H1 (cell line): Measurements from ENCODE around the gene HTRA1. TPM values are rescaled to one million over a fixed set of nuclear protein-coding genes. Genes with fewer than 3 reads are reported as not detected.

Source experiments
- CTCF ChIA-PET: fragments of 300-600 bp; sonication (Branson Sonifier 250); formaldehyde crosslinking; loops from one replicate; lab custom pipeline; 2021; ENCODE audit not compliant: partially characterized antibody; lab: Charles Lee
- POLR2A ChIA-PET: fragments of 300-600 bp; sonication (Branson Sonifier 250); formaldehyde crosslinking; loops from one replicate; lab custom pipeline; 2021; ENCODE audit warnings: inconsistent platforms; ENCODE audit not compliant: partially characterized antibody; lab: Charles Lee
- DNase-seq, 2 experiments: peaks; one replicate each; pipeline versions ENCODE4 v3.0.0 to v3.0.0-alpha.2; 2010 to 2022; ENCODE audit warnings: low spot score in 2 of 2, low read depth in 1 of 2, mixed read lengths in 1 of 2
- FAIRE-seq: peaks from 2 replicates; lab custom pipeline; 2011; peaks lifted over from hg19 to GRCh38; lab: Jason Lieb, UNC
- H2AFZ ChIP-seq: 2 replicates; pipeline ENCODE4 v1.8.1; 2012; ENCODE audit warnings: low read length, inconsistent platforms
- H2AK5ac ChIP-seq: 2 replicates; pipeline ENCODE4 v1.6.1; 2013; ENCODE audit warnings: low read depth, low read length
- H2BK120ac ChIP-seq: replicated peaks from 2 replicates; pipeline ENCODE3; 2013; ENCODE audit warnings: low read depth, low read length, inconsistent platforms
- H2BK12ac ChIP-seq: 2 replicates; pipeline ENCODE4 v1.6.1; 2013; ENCODE audit warnings: low read depth, low read length
- H2BK15ac ChIP-seq: 2 replicates; pipeline ENCODE4 v1.6.1; 2013; ENCODE audit warnings: low read length
- H2BK20ac ChIP-seq: 2 replicates; pipeline ENCODE4 v1.6.1; 2013; ENCODE audit warnings: low read length
- H2BK5ac ChIP-seq: 2 replicates; pipeline ENCODE4 v1.6.1; 2013; ENCODE audit warnings: low read depth, low read length
- H3K14ac ChIP-seq: 2 replicates; pipeline ENCODE4 v1.6.1; 2013; ENCODE audit warnings: inconsistent platforms; ENCODE audit not compliant: insufficient read length
- H3K18ac ChIP-seq: 2 replicates; pipeline ENCODE4 v1.6.1; 2013; ENCODE audit warnings: low read length; ENCODE audit errors: extremely low read depth
- H3K23ac ChIP-seq: 2 replicates; pipeline ENCODE4 v1.6.1; 2013; ENCODE audit warnings: inconsistent platforms; ENCODE audit not compliant: insufficient read length
- H3K23me2 ChIP-seq: 2 replicates; pipeline ENCODE4 v1.6.1; 2013; ENCODE audit warnings: low read depth, low read length
- H3K27ac ChIP-seq: 2 replicates; pipeline ENCODE4 v1.6.1; 2011; ENCODE audit warnings: low read depth, low read length, inconsistent platforms
- H3K27me3 ChIP-seq, 4 experiments: replicated peaks in 1 of 4; 1 replicate in 1 of 4; 2 replicates in 3 of 4; pipeline versions ENCODE4 v1.6.1 to v1.8.1; 2011 to 2013; ENCODE audit warnings: low read length in 3 of 4, mild to moderate bottlenecking in 3 of 4, inconsistent platforms in 2 of 4, mixed read lengths in 2 of 4, moderate library complexity in 1 of 4; ENCODE audit not compliant: control insufficient read depth in 3 of 4, insufficient read depth in 3 of 4; ENCODE audit errors: extremely low read depth in 1 of 4
- H3K36me3 ChIP-seq, 4 experiments: 2 replicates each; pipeline versions ENCODE4 v1.6.1 to v1.8.1; 2011 to 2013; ENCODE audit warnings: mild to moderate bottlenecking in 4 of 4, low read length in 3 of 4, moderate library complexity in 2 of 4, control low read depth in 1 of 4, inconsistent platforms in 1 of 4; ENCODE audit not compliant: insufficient read depth in 4 of 4, control insufficient read depth in 2 of 4
- H3K4ac ChIP-seq: replicated peaks from 2 replicates; pipeline ENCODE3; 2013; ENCODE audit warnings: low read length, low read depth, mixed read lengths, inconsistent platforms; ENCODE audit not compliant: insufficient read length
- H3K4me1 ChIP-seq, 4 experiments: replicated peaks in 1 of 4; 1 replicate in 1 of 4; 2 replicates in 3 of 4; pipeline versions ENCODE4 v1.6.1 to v1.8.1; 2011 to 2013; ENCODE audit warnings: low read length in 3 of 4, inconsistent platforms in 2 of 4, mixed read lengths in 1 of 4; ENCODE audit not compliant: insufficient read depth in 4 of 4, control insufficient read depth in 3 of 4
- H3K4me2 ChIP-seq, 2 experiments: 2 replicates each; pipeline versions ENCODE4 v1.6.1 to v1.8.1; 2011 to 2013; ENCODE audit warnings: low read depth in 2 of 2, low read length in 2 of 2, control low read depth in 1 of 2, inconsistent platforms in 1 of 2, mild to moderate bottlenecking in 1 of 2; ENCODE audit not compliant: insufficient read depth in 1 of 2
- H3K4me3 ChIP-seq, 4 experiments: fragments of 200-600, 300-600 bp in 1 of 4; sonication (generic), shearing (Covaris generic), sonication (Bioruptor Twin) in 1 of 4; 2 replicates each; pipeline versions ENCODE4 v1.5.1 to v1.8.1; 2011 to 2016; ENCODE audit warnings: low read length in 4 of 4, low read depth in 3 of 4, control low read depth in 2 of 4, inconsistent platforms in 2 of 4, mild to moderate bottlenecking in 2 of 4, mixed read lengths in 1 of 4, moderate library complexity in 1 of 4; ENCODE audit not compliant: insufficient read depth in 2 of 4; ENCODE audit errors: extremely low read depth in 1 of 4
- H3K56ac ChIP-seq: replicated peaks from 2 replicates; pipeline ENCODE3; 2013; ENCODE audit warnings: low read depth, mild to moderate bottlenecking, mixed read lengths, low read length, inconsistent platforms; ENCODE audit not compliant: insufficient read length
- H3K79me1 ChIP-seq: 2 replicates; pipeline ENCODE4 v1.6.1; 2013; ENCODE audit warnings: low read depth, low read length, control low read depth
- H3K79me2 ChIP-seq, 2 experiments: 2 replicates each; pipeline versions ENCODE4 v1.6.1 to v1.8.1; 2012 to 2013; ENCODE audit warnings: low read length in 2 of 2, mild to moderate bottlenecking in 2 of 2, inconsistent platforms in 1 of 2; ENCODE audit not compliant: insufficient read depth in 2 of 2, control insufficient read depth in 1 of 2
- H3K9ac ChIP-seq, 4 experiments: replicated peaks in 1 of 4; 1 replicate in 1 of 4; 2 replicates in 3 of 4; pipeline versions ENCODE4 v1.6.1 to v1.8.1; 2011 to 2013; ENCODE audit warnings: low read depth in 3 of 4, low read length in 3 of 4, control low read depth in 2 of 4, mild to moderate bottlenecking in 2 of 4, moderate library complexity in 2 of 4, inconsistent platforms in 1 of 4; ENCODE audit errors: extremely low read depth in 1 of 4
- H3K9me3 ChIP-seq, 2 experiments: 2 replicates each; pipeline versions ENCODE4 v1.6.1 to v1.8.1; 2012 to 2013; ENCODE audit warnings: mild to moderate bottlenecking in 2 of 2, moderate library complexity in 2 of 2, control low read depth in 1 of 2, inconsistent platforms in 1 of 2, low read depth in 1 of 2, low read length in 1 of 2, mixed read lengths in 1 of 2; ENCODE audit not compliant: insufficient read depth in 2 of 2
- H4K20me1 ChIP-seq, 2 experiments: replicated peaks in 1 of 2; 2 replicates each; pipeline versions ENCODE3 to v1.8.1; 2011 to 2013; ENCODE audit warnings: inconsistent platforms in 2 of 2, low read length in 2 of 2, mild to moderate bottlenecking in 1 of 2; ENCODE audit not compliant: insufficient read depth in 2 of 2, control insufficient read depth in 1 of 2
- H4K5ac ChIP-seq: 2 replicates; pipeline ENCODE4 v1.6.1; 2013; ENCODE audit warnings: low read length, low read depth, mixed read lengths, inconsistent platforms; ENCODE audit not compliant: insufficient read length
- H4K8ac ChIP-seq: 2 replicates; pipeline ENCODE4 v1.8.0; 2013; ENCODE audit warnings: mild to moderate bottlenecking, moderate library complexity, low read length, inconsistent platforms; ENCODE audit not compliant: insufficient read depth; ENCODE audit errors: extremely low read depth
- H4K91ac ChIP-seq: replicated peaks from 2 replicates; pipeline ENCODE3; 2013; ENCODE audit warnings: low read length, mixed read lengths, inconsistent platforms; ENCODE audit not compliant: insufficient read length
- CEBPB ChIP-seq: IDR thresholded peaks from 2 replicates; pipeline ENCODE4 v1.6.1; 2012; ENCODE audit warnings: low read depth, low read length
- GTF2F1 ChIP-seq: IDR thresholded peaks from 2 replicates; pipeline ENCODE4 v1.6.1; 2012; ENCODE audit warnings: low read depth, low read length, improper control_type of control experiment, borderline replicate concordance
- HDAC6 ChIP-seq: IDR thresholded peaks from one replicate; pipeline ENCODE4 v1.7.1; 2012; ENCODE audit warnings: low read depth, mild to moderate bottlenecking, inconsistent platforms, low read length, moderate library complexity
- JUN ChIP-seq: IDR thresholded peaks from 2 replicates; pipeline ENCODE4 v1.6.1; 2011; ENCODE audit warnings: low read depth, mild to moderate bottlenecking, improper control_type of control experiment, low read length
- KDM5A ChIP-seq: fragments of 200-600 bp; IDR thresholded peaks from 2 replicates; pipeline ENCODE4 v1.7.1; 2012; ENCODE audit warnings: mild to moderate bottlenecking, low read length, inconsistent platforms, mixed read lengths
- SP1 ChIP-seq: IDR thresholded peaks from 2 replicates; pipeline ENCODE4 v1.6.1; 2011; ENCODE audit warnings: low read depth, low read length
- SRF ChIP-seq: IDR thresholded peaks from 2 replicates; pipeline ENCODE4 v1.6.1; 2011; ENCODE audit warnings: mild to moderate bottlenecking, low read depth, low read length, moderate library complexity
- TBP ChIP-seq: IDR thresholded peaks from 2 replicates; pipeline ENCODE4 v1.6.1; 2011; ENCODE audit warnings: low read depth, low read length, improper control_type of control experiment
- WGBS, 2 experiments: shearing (Covaris generic) in 1 of 2; methylation state at CpG; one replicate each; pipeline versions ENCODE4 v1.1.6 to v1.1.7; 2013 to 2015; ENCODE audit warnings: low lambda C conversion rate in 2 of 2, mixed read lengths in 2 of 2, inconsistent platforms in 1 of 2, low coverage in 1 of 2, missing lambda C conversion rate in 1 of 2; ENCODE audit not compliant: insufficient replicate concordance in 2 of 2, insufficient coverage in 1 of 2, insufficient read length in 1 of 2; ENCODE audit errors: extremely low coverage in 1 of 2, missing lambda C conversion rate in 1 of 2; 5-methylcytosine and 5-hydroxymethylcytosine counted together
- polyA plus RNA-seq, 7 experiments: library from polyadenylated mRNA; depleted of rRNA in 3 of 7; stranded (reverse) in 5 of 7; unstranded in 2 of 7; fragments of >200 nt in 5 of 7; fragments of 200-250 nt in 2 of 7; gene quantifications; 1 replicate in 5 of 7; 2 replicates in 1 of 7; 4 replicates in 1 of 7; pipeline versions ENCODE4 v1.2.1 to v1.2.3, GENCODE V29; 2011 to 2013; ENCODE audit warnings: missing spikeins in 2 of 7, mixed read lengths in 2 of 7
- total RNA-seq: library from RNA; stranded (reverse); fragmentation: NEBNext Ultra II Directional; extraction: Animal tissue kit (Norgen Biotek cat#: 25700); gene quantifications from 2 replicates; pipeline ENCODE4 v1.2.1, GENCODE V29; 2021
- TF ChIP-seq, protein P1 (sequence below): IDR thresholded peaks from 2 replicates; pipeline ENCODE4 v1.6.1; 2012; ENCODE audit warnings: inconsistent platforms

HTRA1 gene
- total and polyA plus RNA-seq, 2 of the 8 experiments (the other 6 are each of a cell fraction or from before 2014, with no cell fraction given): 15.8 to 20.1 TPM

DNA sequence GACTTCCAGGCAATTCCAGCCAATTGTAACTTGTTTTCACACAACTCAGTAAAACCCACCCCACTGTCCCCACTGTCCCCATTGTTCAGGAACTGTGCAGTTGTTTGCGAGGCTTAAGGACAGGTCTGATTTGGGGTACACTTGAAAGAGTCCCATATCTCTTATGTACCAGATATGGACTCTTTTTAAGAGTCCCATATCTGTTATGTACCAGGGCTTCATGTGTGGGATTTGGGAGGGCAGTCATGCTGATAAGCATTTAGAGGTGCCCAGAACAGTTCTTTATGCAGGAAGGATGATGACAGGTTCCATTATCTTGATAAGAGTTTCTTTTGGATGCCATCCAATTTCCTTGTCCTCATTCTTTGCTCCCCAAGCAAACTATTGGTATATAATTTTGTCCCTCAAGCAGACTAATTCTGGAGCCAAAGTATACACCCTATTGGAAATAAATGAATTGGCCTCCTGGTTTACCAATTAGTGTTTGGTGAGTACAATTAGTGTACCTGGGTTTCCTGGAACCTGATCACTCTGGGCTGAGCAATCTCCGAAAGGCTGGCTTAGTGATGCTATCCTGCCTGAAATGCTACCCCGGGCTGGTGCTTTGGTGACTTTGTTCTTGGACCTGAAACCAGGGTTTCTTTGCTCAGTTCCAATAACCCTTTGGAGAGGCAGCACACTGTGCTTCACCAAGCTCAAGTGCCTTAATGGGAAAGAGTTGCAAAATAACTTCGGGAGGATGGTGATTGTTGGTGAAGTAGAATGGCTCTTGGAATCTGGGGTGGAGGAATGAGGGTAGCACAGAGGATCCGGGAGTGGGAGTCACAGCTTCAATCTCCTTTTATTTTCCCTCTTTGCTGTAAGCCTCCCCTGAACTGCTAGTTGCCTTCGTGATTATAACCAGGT, 93.0 kb downstream of the HTRA1 start:
- H2BK20ac ChIP-seq: no peak overlapping the region
- no peak overlapping the region for H2BK120ac ChIP-seq
- H3K27ac ChIP-seq: no peak overlapping the region
- no peaks in the 10 kb centered on the region for H3K27me3 ChIP-seq
- H3K36me3 ChIP-seq: no peaks in the 10 kb centered on the region
- H3K79me1 ChIP-seq: no peaks in the 10 kb centered on the region
- H3K4me2 ChIP-seq: no peak overlapping the region
- no peak overlapping the region for H2AFZ ChIP-seq
- TF ChIP-seq HDAC6 (no peak), JUN (no peak), SRF (no peak), CEBPB (no peak), GTF2F1 (no peak), KDM5A (no peak), SP1 (no peak), TBP (no peak)
- TF ChIP-seq, protein P1, sequence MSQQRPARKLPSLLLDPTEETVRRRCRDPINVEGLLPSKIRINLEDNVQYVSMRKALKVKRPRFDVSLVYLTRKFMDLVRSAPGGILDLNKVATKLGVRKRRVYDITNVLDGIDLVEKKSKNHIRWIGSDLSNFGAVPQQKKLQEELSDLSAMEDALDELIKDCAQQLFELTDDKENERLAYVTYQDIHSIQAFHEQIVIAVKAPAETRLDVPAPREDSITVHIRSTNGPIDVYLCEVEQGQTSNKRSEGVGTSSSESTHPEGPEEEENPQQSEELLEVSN: no peak
- H3K9ac ChIP-seq: no peak overlapping the region
- no peak overlapping the region for H2AK5ac ChIP-seq
- H2BK15ac ChIP-seq: no peak overlapping the region
- ChIA-PET CTCF (interaction anchor here (1.2 to 6.3 kb wide), 2 partner anchors 14 to 15 kb away, joined by 3 to 63 read pairs; no protein-coding TSS in a partner anchor), POLR2A (no interaction called here)
- FAIRE-seq: no peak
- WGBS, 2 experiments: 88% methylated on average over 6 of the region's 6 CpGs; no CpG with 5 or more reads in 1 of the 2 experiments
- H4K5ac ChIP-seq: no peak overlapping the region
- no peaks in the 10 kb centered on the region for H3K79me2 ChIP-seq
- DNase-seq: no peak
- H2BK12ac ChIP-seq: no peak overlapping the region
- H2BK5ac ChIP-seq: no peak overlapping the region
- H4K91ac ChIP-seq: no peak overlapping the region
- no peak overlapping the region for H3K14ac ChIP-seq
- no peaks in the 10 kb centered on the region for H3K9me3 ChIP-seq
- no peak overlapping the region for H4K8ac ChIP-seq
- no peaks in the 10 kb centered on the region for H4K20me1 ChIP-seq
- no peak overlapping the region for H3K4ac ChIP-seq
- peaks cover 0 to 4% (median 1%) of the 10 kb centered on the region in 4 experiments; a peak in 3 of 7 replicates for H3K4me1 ChIP-seq
- no peak overlapping the region for H3K56ac ChIP-seq
- H3K4me3 ChIP-seq: no peak overlapping the region
- no peaks in the 10 kb centered on the region for H3K23me2 ChIP-seq
- H3K18ac ChIP-seq: no peak overlapping the region
- H3K23ac ChIP-seq: no peak overlapping the region
